K562 (cell line): ENCODE data around the gene ATPAF2. TPM values are rescaled to one million over a fixed set of nuclear protein-coding genes. Genes with fewer than 3 reads are reported as not detected.

Experiments
- ATAC-seq: fragments of 200-7000 bp; cut with Tn5 transposase; 3 replicates; pipeline ENCODE4 v1.9.1; 2020; ENCODE audit warnings: moderate library complexity
- BruUV-seq: library from RNA; stranded (reverse); fragments of 400-500 nt; replicated peaks from 2 replicates; lab custom pipeline; 2021; lab: Mats Ljungman, UMichigan
- CTCF ChIA-PET: fragments of 300-600 bp; formaldehyde crosslinking; extraction: SDS; loops from one replicate; lab custom pipeline; 2021; ENCODE audit warnings: low intra/inter-chr PET ratio; lab: Yijun Ruan, JAX
- POLR2A ChIA-PET: fragments of 300-600, 350-650 bp; sonication (Branson Sonifier 250); formaldehyde crosslinking; extraction: SDS; loops from one replicate; lab custom pipeline; 2021; ENCODE audit warnings: antibody characterized with exemption, inconsistent platforms; lab: Yijun Ruan, JAX
- DNase-seq, 4 experiments: peaks; one replicate each; pipeline versions ENCODE4 v3.0.0 to v3.0.0-alpha.2; 2011 to 2018; ENCODE audit warnings: low spot score in 3 of 4, mixed read lengths in 3 of 4; ENCODE audit errors: extremely low read depth in 1 of 4
- FAIRE-seq: peaks from 2 replicates; lab custom pipeline; 2011; peaks lifted over from hg19 to GRCh38; lab: Jason Lieb, UNC
- H2AFZ ChIP-seq: 2 replicates; pipeline ENCODE4 v1.6.0; 2011; ENCODE audit warnings: low read depth, low read length, control low read depth, inconsistent platforms
- H3K27ac ChIP-seq: fragments of 200-600 bp; 3 replicates; pipeline ENCODE4 v1.8.0; 2011; ENCODE audit warnings: low read depth, mild to moderate bottlenecking, control low read depth, inconsistent platforms, low read length, moderate library complexity, mixed read lengths; ENCODE audit errors: extremely low read depth
- H3K27me3 ChIP-seq, 2 experiments: fragments of 300-600 bp in 1 of 2; 2 replicates in 1 of 2; 3 replicates in 1 of 2; pipeline versions ENCODE4 v1.6.0 to v1.8.0; 2011; ENCODE audit warnings: inconsistent platforms in 2 of 2, low read length in 2 of 2, mild to moderate bottlenecking in 1 of 2, mixed read lengths in 1 of 2, moderate library complexity in 1 of 2; ENCODE audit not compliant: control insufficient read depth in 2 of 2, insufficient read depth in 2 of 2
- H3K36me3 ChIP-seq: fragments of 300-600 bp; 3 replicates; pipeline ENCODE4 v1.8.0; 2011; ENCODE audit warnings: mild to moderate bottlenecking, low read length, inconsistent platforms; ENCODE audit not compliant: control insufficient read depth, insufficient read depth
- H3K4me1 ChIP-seq, 2 experiments: fragments of 200-600 bp in 1 of 2; replicated peaks in 1 of 2; 2 replicates in 1 of 2; 3 replicates in 1 of 2; pipeline versions ENCODE4 v1.5.1 to v1.8.0; 2011; ENCODE audit warnings: inconsistent platforms in 2 of 2, low read length in 2 of 2, mild to moderate bottlenecking in 1 of 2, mixed read lengths in 1 of 2, moderate library complexity in 1 of 2; ENCODE audit not compliant: control insufficient read depth in 2 of 2, insufficient read depth in 2 of 2
- H3K4me2 ChIP-seq: 2 replicates; pipeline ENCODE4 v1.6.1; 2011; ENCODE audit warnings: low read length, control low read depth, inconsistent platforms, mixed read lengths; ENCODE audit not compliant: insufficient read depth
- H3K4me3 ChIP-seq: fragments of 200-600 bp; sonication (generic), shearing (Covaris generic); 2 replicates; pipeline ENCODE4 v1.5.1; 2016; ENCODE audit warnings: control low read depth, inconsistent platforms
- H3K79me2 ChIP-seq: fragments of 200-600 bp; 3 replicates; pipeline ENCODE4 v1.8.0; 2011; ENCODE audit warnings: low read length, inconsistent platforms; ENCODE audit not compliant: control insufficient read depth, insufficient read depth
- H3K9ac ChIP-seq, 2 experiments: 2 replicates each; pipeline versions ENCODE4 v1.6.0 to v1.6.1; 2011; ENCODE audit warnings: low read depth in 2 of 2, low read length in 2 of 2, control low read depth in 1 of 2, inconsistent platforms in 1 of 2, mild to moderate bottlenecking in 1 of 2, mixed read lengths in 1 of 2; ENCODE audit not compliant: insufficient read depth in 1 of 2
- H3K9me1 ChIP-seq: one replicate; pipeline ENCODE4 v1.6.0; 2011; ENCODE audit warnings: inconsistent platforms, mild to moderate bottlenecking, low read length, moderate library complexity; ENCODE audit not compliant: control insufficient read depth, insufficient read depth
- H3K9me3 ChIP-seq: replicated peaks from 2 replicates; pipeline ENCODE4 v1.5.1; 2011; ENCODE audit warnings: low read depth, low read length, inconsistent platforms; ENCODE audit not compliant: control insufficient read depth, insufficient read depth
- H4K20me1 ChIP-seq: replicated peaks from 2 replicates; pipeline ENCODE4 v1.6.1; 2011; ENCODE audit warnings: low read length, inconsistent platforms, mixed read lengths; ENCODE audit not compliant: control insufficient read depth, insufficient read depth
- SPI1 ChIP-seq: IDR thresholded peaks from 2 replicates; pipeline ENCODE4 v1.6.1; 2011; ENCODE audit warnings: low read depth, low read length, control low read depth, borderline replicate concordance
- YY1 ChIP-seq, 3 experiments: IDR thresholded peaks; 2 replicates each; pipeline ENCODE4 v1.6.1; 2011; ENCODE audit warnings: low read length in 2 of 3, mild to moderate bottlenecking in 2 of 3, moderate library complexity in 2 of 3, borderline replicate concordance in 1 of 3, control low read depth in 1 of 3, low read depth in 1 of 3; ENCODE audit not compliant: insufficient read depth in 3 of 3, insufficient replicate concordance in 2 of 3, control insufficient read depth in 1 of 3, insufficient read length in 1 of 3; ENCODE audit errors: extremely low read depth in 1 of 3
- ZNF121 ChIP-seq: sonication (generic); formaldehyde crosslinking; conservative IDR thresholded peaks from 2 replicates; pipeline ENCODE4 v1.8.0; 2022; ENCODE audit warnings: missing genetic modification reagents
- ZNF384 ChIP-seq: IDR thresholded peaks from 2 replicates; pipeline ENCODE4 v1.6.1; 2012; ENCODE audit warnings: low read depth, low read length, improper control_type of control experiment
- WGBS: fragments of 100-300 bp; shearing (Covaris generic); methylation state at CpG from one replicate; pipeline ENCODE4 v1.1.6; 2016; ENCODE audit warnings: low coverage, mixed read lengths; ENCODE audit not compliant: insufficient coverage; ENCODE audit errors: missing lambda C conversion rate; 5-methylcytosine and 5-hydroxymethylcytosine counted together
- in situ Hi-C: fragments of 300-500 bp; cut with MboI; formaldehyde crosslinking; loops from 4 replicates; pipeline ENCODE4 v1.15.0; 2018; ENCODE audit warnings: inconsistent platforms, mixed read lengths
- intact Hi-C: fragments of 100-400 bp; cut with micrococcal nuclease; formaldehyde crosslinking; loops from 2 replicates; pipeline ENCODE4 v1.14.2; 2022
- polyA plus RNA-seq, 8 experiments: library from polyadenylated mRNA; depleted of rRNA in 4 of 8; stranded (reverse) in 5 of 8; unstranded in 3 of 8; fragments of >200 nt; fragmentation: Nextera tagmentation in 2 of 8; fragmentation: Illumina TruSeq in 1 of 8; extraction: Ambion mirVana in 2 of 8; extraction: Trizol in 1 of 8; gene quantifications; 2 replicates each; pipeline versions ENCODE4 v1.2.1 to v1.2.3, GENCODE V29; 2011 to 2014; ENCODE audit warnings: inconsistent platforms in 1 of 8, missing spikeins in 1 of 8
- total RNA-seq, 7 experiments: library from RNA; depleted of rRNA in 6 of 7; stranded (reverse); fragments of >200 nt in 6 of 7; fragmentation: Illumina TruSeq in 2 of 7; extraction: Trizol in 2 of 7; gene quantifications; 2 replicates each; pipeline versions ENCODE4 v1.2.1 to v1.2.3, GENCODE V29; 2011 to 2021; ENCODE audit warnings: low replicate concordance in 1 of 7

Gene ATPAF2
- total and polyA plus RNA-seq, 9 of the 15 experiments (the other 6 are each of a cell fraction or from before 2014, with no cell fraction given) = 2.1 to 19.2 (median 11.3) TPM

GRCh38 chr17:18045691-18046350 is 6.9 kb upstream of the ATPAF2 start:
- Histone ChIP-seq H3K79me2 (peaks cover 16% of the 10 kb centered on the region; the same call in 2 of the 3 replicates), H3K9me3 (no peaks in the 10 kb centered on the region), H3K27me3 (no peaks in the 10 kb centered on the region), H3K9me1 (no peaks in the 10 kb centered on the region), H3K9ac (no peak overlapping the region), H4K20me1 (no peaks in the 10 kb centered on the region), H3K4me1 (peaks cover 0 to 18% of the 10 kb centered on the region in 2 experiments; a peak in 2 of 5 replicates), H3K36me3 (peaks cover 17% of the 10 kb centered on the region; the same call in 2 of the 3 replicates), H3K27ac (no peak overlapping the region), H3K4me3 (no peak overlapping the region)
- no TSS peak for BruUV-seq
- POLR2A ChIA-PET = interaction anchor here (0.6 to 1.1 kb wide), 2 partner anchors 25 to 352 kb away, joined by 3 to 5 read pairs; no protein-coding TSS in a partner anchor
- DNase-seq (no peak), FAIRE-seq (no peak)
- in situ Hi-C loops = no loop called here
- peak; percentile 85 for TF ChIP-seq ZNF121 (CRISPR knock-in tag)
- no peak for TF ChIP-seq YY1 (IDR thresholded peaks at IDR 0.05; ENCODE audit: borderline replicate concordance in 1 of 3, control insufficient read depth in 1 of 3, extremely low read depth in 1 of 3, insufficient read depth in 3 of 3, insufficient read length in 1 of 3, insufficient replicate concordance in 2 of 3, low read depth in 1 of 3, low read length in 2 of 3)
- TF ChIP-seq SPI1 = peak; percentile 86
- TF ChIP-seq ZNF384 = peak; percentile 41; the same call in 1 of the 2 replicates
- TF ChIP-seq, all 486 proteins: peak for 3
- no peak overlapping the region for H3K4me2 ChIP-seq
- 85% methylated on average over 3 of the region's 3 CpGs for WGBS
- H2AFZ ChIP-seq = no peak overlapping the region
- intact Hi-C loops = no loop called here
- no peak for ATAC-seq
- CTCF ChIA-PET = no interaction called here
